SK-N-SH treated with all-trans-retinoic acid at 6 μM for 48 hours (cell line): ENCODE measurements around the gene SERTAD3.

Experiments
- ESRRG ChIP-seq: fragments of 250-450 bp; sonication (Bioruptor Pico); IDR thresholded peaks from 2 replicates; pipeline ENCODE4 v1.6.1; 2021; ENCODE audit warnings: mild to moderate bottlenecking
- OSR1 ChIP-seq: fragments of 250-450 bp; sonication (Bioruptor Pico); IDR thresholded peaks from 2 replicates; pipeline ENCODE4 v1.8.0; 2022; ENCODE audit warnings: moderate library complexity, mild to moderate bottlenecking, inconsistent platforms
- ZFP3 ChIP-seq: fragments of 250-450 bp; sonication (Bioruptor Pico); IDR thresholded peaks from 2 replicates; pipeline ENCODE4 v1.5.0; 2020; ENCODE audit warnings: mild to moderate bottlenecking, moderate library complexity

- TF ChIP-seq ZFP3 (CRISPR knock-in tag) (no peak), ESRRG (CRISPR knock-in tag) (no peak), OSR1 (CRISPR knock-in tag) (no peak)
Observed at GRCh38 chr19:40433391-40434216, 10.5 kb downstream of the SERTAD3 start.
